ENCODE data around the gene CYP4F3. TPM values are rescaled to one million over a fixed set of nuclear protein-coding genes. Genes with fewer than 3 reads are reported as not detected.

Gene CYP4F3
- total and polyA plus RNA-seq, 2 of the 13 experiments (the other 11 are each of a cell fraction or from before 2014, with no cell fraction given), result 17.8 to 22.8 TPM

DNA sequence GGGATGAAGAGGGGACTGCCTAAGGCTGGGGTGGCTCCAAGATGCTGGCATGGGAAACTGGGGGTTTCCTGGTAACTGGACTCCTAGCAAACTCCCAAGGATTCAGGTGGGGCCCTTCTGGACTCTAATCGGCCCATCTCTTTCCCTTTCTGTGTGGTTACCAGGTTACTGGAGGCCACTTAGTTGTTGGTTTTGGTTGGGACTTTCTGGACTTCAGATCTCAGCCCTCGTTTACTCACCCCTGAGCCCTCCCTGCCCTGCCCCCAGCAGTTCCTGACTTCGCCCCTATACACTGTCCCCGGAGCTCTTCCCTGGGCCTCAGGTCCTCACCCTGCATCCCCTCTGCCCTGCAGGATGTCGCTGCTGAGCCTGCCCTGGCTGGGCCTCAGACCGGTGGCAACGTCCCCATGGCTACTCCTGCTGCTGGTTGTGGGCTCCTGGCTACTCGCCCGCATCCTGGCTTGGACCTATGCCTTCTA is 32.5 kb downstream of the CYP4F3 start (continued):
- TF ChIP-seq ZSCAN5A (CRISPR knock-in tag; IDR thresholded peaks at IDR 0.05; ENCODE audit: borderline replicate concordance) (no peak), PITX1 (CRISPR knock-in tag; IDR thresholded peaks at IDR 0.05) (peak; percentile 82), FOSL2 (CRISPR knock-in tag; IDR thresholded peaks at IDR 0.05) (peak; percentile 23; the same call in 1 of the 2 replicates), ZMYM4 (CRISPR knock-in tag; IDR thresholded peaks at IDR 0.05) (0 out of 2 replicates have a peak, but pooled peaks have one; percentile 8), IRF2 (CRISPR knock-in tag; IDR thresholded peaks at IDR 0.05) (no peak), RBM22 (optimal IDR thresholded peaks at IDR 0.05; ENCODE audit: low read length) (no peak), EED (CRISPR knock-in tag; IDR thresholded peaks at IDR 0.05) (no peak), ZSCAN31 (CRISPR knock-in tag; IDR thresholded peaks at IDR 0.05; ENCODE audit: low read depth) (0 out of 2 replicates have a peak, but pooled peaks have one; percentile 42), ZFP90 (CRISPR knock-in tag; IDR thresholded peaks at IDR 0.05; ENCODE audit: borderline replicate concordance) (no peak), ZNF552 (CRISPR knock-in tag; IDR thresholded peaks at IDR 0.05; ENCODE audit: borderline replicate concordance) (0 out of 2 replicates have a peak, but pooled peaks have one; percentile 46), HMGA1 (CRISPR knock-in tag; conservative IDR thresholded peaks at IDR 0.05) (no peak), MIXL1 (CRISPR knock-in tag; IDR thresholded peaks at IDR 0.05) (no peak), ZBTB38 (CRISPR knock-in tag; IDR thresholded peaks at IDR 0.05) (no peak), ZNF205 (CRISPR knock-in tag; IDR thresholded peaks at IDR 0.05) (0 out of 2 replicates have a peak, but pooled peaks have one; percentile 30), ZNF788 (CRISPR knock-in tag; IDR thresholded peaks at IDR 0.05; ENCODE audit: borderline replicate concordance) (peak; percentile 31; the same call in 1 of the 2 replicates), JDP2 (CRISPR knock-in tag; IDR thresholded peaks at IDR 0.05; ENCODE audit: borderline replicate concordance) (no peak), ZNF354B (CRISPR knock-in tag; IDR thresholded peaks at IDR 0.05) (no peak), ZFP41 (CRISPR knock-in tag; IDR thresholded peaks at IDR 0.05; ENCODE audit: borderline replicate concordance) (no peak), KDM4B (CRISPR knock-in tag; IDR thresholded peaks at IDR 0.05) (no peak)
- TF ChIP-seq, protein P1, sequence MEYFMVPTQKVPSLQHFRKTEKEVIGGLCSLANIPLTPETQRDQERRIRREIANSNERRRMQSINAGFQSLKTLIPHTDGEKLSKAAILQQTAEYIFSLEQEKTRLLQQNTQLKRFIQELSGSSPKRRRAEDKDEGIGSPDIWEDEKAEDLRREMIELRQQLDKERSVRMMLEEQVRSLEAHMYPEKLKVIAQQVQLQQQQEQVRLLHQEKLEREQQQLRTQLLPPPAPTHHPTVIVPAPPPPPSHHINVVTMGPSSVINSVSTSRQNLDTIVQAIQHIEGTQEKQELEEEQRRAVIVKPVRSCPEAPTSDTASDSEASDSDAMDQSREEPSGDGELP (IDR thresholded peaks at IDR 0.05; ENCODE audit: borderline replicate concordance, low read depth), result no peak
- TF ChIP-seq, protein P2, sequence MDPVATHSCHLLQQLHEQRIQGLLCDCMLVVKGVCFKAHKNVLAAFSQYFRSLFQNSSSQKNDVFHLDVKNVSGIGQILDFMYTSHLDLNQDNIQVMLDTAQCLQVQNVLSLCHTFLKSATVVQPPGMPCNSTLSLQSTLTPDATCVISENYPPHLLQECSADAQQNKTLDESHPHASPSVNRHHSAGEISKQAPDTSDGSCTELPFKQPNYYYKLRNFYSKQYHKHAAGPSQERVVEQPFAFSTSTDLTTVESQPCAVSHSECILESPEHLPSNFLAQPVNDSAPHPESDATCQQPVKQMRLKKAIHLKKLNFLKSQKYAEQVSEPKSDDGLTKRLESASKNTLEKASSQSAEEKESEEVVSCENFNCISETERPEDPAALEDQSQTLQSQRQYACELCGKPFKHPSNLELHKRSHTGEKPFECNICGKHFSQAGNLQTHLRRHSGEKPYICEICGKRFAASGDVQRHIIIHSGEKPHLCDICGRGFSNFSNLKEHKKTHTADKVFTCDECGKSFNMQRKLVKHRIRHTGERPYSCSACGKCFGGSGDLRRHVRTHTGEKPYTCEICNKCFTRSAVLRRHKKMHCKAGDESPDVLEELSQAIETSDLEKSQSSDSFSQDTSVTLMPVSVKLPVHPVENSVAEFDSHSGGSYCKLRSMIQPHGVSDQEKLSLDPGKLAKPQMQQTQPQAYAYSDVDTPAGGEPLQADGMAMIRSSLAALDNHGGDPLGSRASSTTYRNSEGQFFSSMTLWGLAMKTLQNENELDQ (CRISPR knock-in tag; IDR thresholded peaks at IDR 0.05; ENCODE audit: borderline replicate concordance), result no peak
- TF ChIP-seq, protein P3, sequence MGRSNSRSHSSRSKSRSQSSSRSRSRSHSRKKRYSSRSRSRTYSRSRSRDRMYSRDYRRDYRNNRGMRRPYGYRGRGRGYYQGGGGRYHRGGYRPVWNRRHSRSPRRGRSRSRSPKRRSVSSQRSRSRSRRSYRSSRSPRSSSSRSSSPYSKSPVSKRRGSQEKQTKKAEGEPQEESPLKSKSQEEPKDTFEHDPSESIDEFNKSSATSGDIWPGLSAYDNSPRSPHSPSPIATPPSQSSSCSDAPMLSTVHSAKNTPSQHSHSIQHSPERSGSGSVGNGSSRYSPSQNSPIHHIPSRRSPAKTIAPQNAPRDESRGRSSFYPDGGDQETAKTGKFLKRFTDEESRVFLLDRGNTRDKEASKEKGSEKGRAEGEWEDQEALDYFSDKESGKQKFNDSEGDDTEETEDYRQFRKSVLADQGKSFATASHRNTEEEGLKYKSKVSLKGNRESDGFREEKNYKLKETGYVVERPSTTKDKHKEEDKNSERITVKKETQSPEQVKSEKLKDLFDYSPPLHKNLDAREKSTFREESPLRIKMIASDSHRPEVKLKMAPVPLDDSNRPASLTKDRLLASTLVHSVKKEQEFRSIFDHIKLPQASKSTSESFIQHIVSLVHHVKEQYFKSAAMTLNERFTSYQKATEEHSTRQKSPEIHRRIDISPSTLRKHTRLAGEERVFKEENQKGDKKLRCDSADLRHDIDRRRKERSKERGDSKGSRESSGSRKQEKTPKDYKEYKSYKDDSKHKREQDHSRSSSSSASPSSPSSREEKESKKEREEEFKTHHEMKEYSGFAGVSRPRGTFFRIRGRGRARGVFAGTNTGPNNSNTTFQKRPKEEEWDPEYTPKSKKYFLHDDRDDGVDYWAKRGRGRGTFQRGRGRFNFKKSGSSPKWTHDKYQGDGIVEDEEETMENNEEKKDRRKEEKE (IDR thresholded peaks at IDR 0.05), result no peak
- TF ChIP-seq, protein P4, sequence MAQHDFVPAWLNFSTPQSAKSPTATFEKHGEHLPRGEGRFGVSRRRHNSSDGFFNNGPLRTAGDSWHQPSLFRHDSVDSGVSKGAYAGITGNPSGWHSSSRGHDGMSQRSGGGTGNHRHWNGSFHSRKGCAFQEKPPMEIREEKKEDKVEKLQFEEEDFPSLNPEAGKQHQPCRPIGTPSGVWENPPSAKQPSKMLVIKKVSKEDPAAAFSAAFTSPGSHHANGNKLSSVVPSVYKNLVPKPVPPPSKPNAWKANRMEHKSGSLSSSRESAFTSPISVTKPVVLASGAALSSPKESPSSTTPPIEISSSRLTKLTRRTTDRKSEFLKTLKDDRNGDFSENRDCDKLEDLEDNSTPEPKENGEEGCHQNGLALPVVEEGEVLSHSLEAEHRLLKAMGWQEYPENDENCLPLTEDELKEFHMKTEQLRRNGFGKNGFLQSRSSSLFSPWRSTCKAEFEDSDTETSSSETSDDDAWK (CRISPR knock-in tag; IDR thresholded peaks at IDR 0.05), result no peak

Data from HepG2 (cell line).